Activated CD4-positive, alpha-beta T cell treated with anti-CD3 and anti-CD28 coated beads for 36 hours (primary cell): ENCODE results near the gene RHBDD3. TPM values are rescaled to one million over a fixed set of nuclear protein-coding genes. Genes with fewer than 3 reads are reported as not detected.

Experiments
- ATAC-seq: fragments of 200-7000 bp; cut with Tn5 transposase; one replicate; pipeline ENCODE4 v1.10.0; 2021; ENCODE audit warnings: mild to moderate bottlenecking, moderate library complexity
- CTCF ChIA-PET: fragments of 350-600 bp; sonication (Branson Sonifier 250); formaldehyde crosslinking; loops from one replicate; lab custom pipeline; 2021; ENCODE audit warnings: antibody characterized with exemption; lab: Charles Lee
- POLR2A ChIA-PET: fragments of 350-600 bp; sonication (Branson Sonifier 250); formaldehyde crosslinking; loops from one replicate; lab custom pipeline; 2021; ENCODE audit warnings: antibody characterized with exemption, inconsistent platforms; lab: Charles Lee
- DNase-seq: peaks from one replicate; pipeline ENCODE4 v3.0.0-alpha.2; 2020
- H3K27ac Mint-ChIP-seq: one replicate; pipeline ENCODE4 v1.8.0; 2021; ENCODE audit warnings: mixed read lengths
- H3K27me3 Mint-ChIP-seq: one replicate; pipeline ENCODE4 v1.8.0; 2021; ENCODE audit warnings: mixed read lengths
- H3K36me3 Mint-ChIP-seq: one replicate; pipeline ENCODE4 v1.8.0; 2021; ENCODE audit warnings: low read depth, mixed read lengths
- H3K4me1 Mint-ChIP-seq: one replicate; pipeline ENCODE4 v1.8.0; 2021; ENCODE audit warnings: mixed read lengths
- H3K4me3 Mint-ChIP-seq: one replicate; pipeline ENCODE4 v1.8.0; 2021; ENCODE audit warnings: mild to moderate bottlenecking, moderate library complexity, mixed read lengths
- H3K9me3 Mint-ChIP-seq: one replicate; pipeline ENCODE4 v1.8.0; 2021; ENCODE audit warnings: low read depth, mixed read lengths
- intact Hi-C, 2 experiments: fragments of 100-400 bp; cut with DNase I in 1 of 2; cut with micrococcal nuclease in 1 of 2; formaldehyde crosslinking; loops; one replicate each; pipeline versions ENCODE4 v1.14.2 to v1.15.1; 2022 to 2024; cut with DNase I, micrococcal nuclease
- total RNA-seq, 2 experiments: library from RNA; stranded (reverse); gene quantifications; one replicate each; pipeline ENCODE4 v1.2.3, GENCODE V29; 2021

Gene RHBDD3
- total RNA-seq, 2 experiments from 2014 or later, result 23.2 to 25.3 TPM

GRCh38 chr22:29215012-29215860 is 52.5 kb downstream of the RHBDD3 start:
- H3K4me3 Mint-ChIP-seq, result no peak overlapping the region
- CTCF ChIA-PET, result no interaction called here

GRCh38 chr22:29214232-29214631 is 53.5 kb downstream of the RHBDD3 start:
- Mint-ChIP-seq H3K9me3 (no peaks in the 10 kb centered on the region), H3K4me1 (no peaks in the 10 kb centered on the region), H3K27ac (no peak overlapping the region), H3K36me3 (no peaks in the 10 kb centered on the region), H3K4me3 (no peak overlapping the region), H3K27me3 (no peaks in the 10 kb centered on the region)
- intact Hi-C loops, result no loop called here
- ChIA-PET CTCF (no interaction called here), POLR2A (no interaction called here)
- no peak for ATAC-seq
- DNase-seq, result no peak

More at GRCh38 chr22:29215012-29215860, 52.5 kb downstream of the RHBDD3 start:
- H3K9me3 Mint-ChIP-seq, result no peaks in the 10 kb centered on the region
- POLR2A ChIA-PET, result interaction anchor here (0.5 kb wide), 1 partner anchor 1398 kb away, joined by 4 read pairs; no protein-coding TSS in a partner anchor
- intact Hi-C loops, result no loop called here
- no peaks in the 10 kb centered on the region for H3K36me3 Mint-ChIP-seq
- ATAC-seq (no peak), DNase-seq (no peak)
- H3K27me3 Mint-ChIP-seq, result no peaks in the 10 kb centered on the region
- no peaks in the 10 kb centered on the region for H3K4me1 Mint-ChIP-seq
- no peak overlapping the region for H3K27ac Mint-ChIP-seq

GRCh38 chr22:29213493-29213892 is 54.3 kb downstream of the RHBDD3 start:
- Mint-ChIP-seq H3K27ac (no peak overlapping the region), H3K4me1 (no peaks in the 10 kb centered on the region), H3K4me3 (no peak overlapping the region), H3K36me3 (no peaks in the 10 kb centered on the region), H3K27me3 (no peaks in the 10 kb centered on the region), H3K9me3 (no peaks in the 10 kb centered on the region)
- CTCF ChIA-PET, result no interaction called here
- POLR2A ChIA-PET, result no interaction called here
- ATAC-seq (no peak), DNase-seq (no peak)
- intact Hi-C loops, result no loop called here

GRCh38 chr22:29212743-29213142 is 55.0 kb downstream of the RHBDD3 start:
- Mint-ChIP-seq H3K36me3 (no peaks in the 10 kb centered on the region), H3K9me3 (no peaks in the 10 kb centered on the region), H3K27me3 (peaks cover 3% of the 10 kb centered on the region), H3K27ac (no peak overlapping the region), H3K4me1 (no peaks in the 10 kb centered on the region), H3K4me3 (no peak overlapping the region)
- no peak for DNase-seq
- intact Hi-C loops, result no loop called here
- ChIA-PET POLR2A (interaction anchor here (0.6 kb wide), 1 partner anchor 333 kb away, joined by 3 read pairs; no protein-coding TSS in a partner anchor), CTCF (interaction anchor here (0.5 kb wide), 1 partner anchor 9 kb away, joined by 3 read pairs; no protein-coding TSS in a partner anchor)
- ATAC-seq, result no peak

- peaks cover under 1% of the 10 kb centered on the region for H3K4me1 Mint-ChIP-seq
Observed at GRCh38 chr22:29211466-29211865, 56.3 kb downstream of the RHBDD3 start.

GRCh38 chr22:29211066-29211465 is 56.7 kb downstream of the RHBDD3 start:
- CTCF ChIA-PET, result interaction anchor here (1.1 kb wide), 1 partner anchor 34 kb away, joined by 3 read pairs; no protein-coding TSS in a partner anchor
- H3K4me3 Mint-ChIP-seq, result no peak overlapping the region
- intact Hi-C loops, result no loop called here
- no peaks in the 10 kb centered on the region for H3K9me3 Mint-ChIP-seq
- POLR2A ChIA-PET, result no interaction called here
- H3K36me3 Mint-ChIP-seq, result no peaks in the 10 kb centered on the region
- DNase-seq, result no peak
- H3K27ac Mint-ChIP-seq, result no peak overlapping the region
- H3K27me3 Mint-ChIP-seq, result peaks cover 14% of the 10 kb centered on the region
- no peak for ATAC-seq
- peaks cover 2% of the 10 kb centered on the region for H3K4me1 Mint-ChIP-seq

More at GRCh38 chr22:29211466-29211865, 56.3 kb downstream of the RHBDD3 start:
- ATAC-seq, result no peak
- intact Hi-C loops, result no loop called here
- H3K27me3 Mint-ChIP-seq, result peaks cover 11% of the 10 kb centered on the region
- DNase-seq, result no peak
- CTCF ChIA-PET, result no interaction called here
- no peak overlapping the region for H3K27ac Mint-ChIP-seq
- H3K9me3 Mint-ChIP-seq, result no peaks in the 10 kb centered on the region
- POLR2A ChIA-PET, result interaction anchor here (0.7 kb wide), 1 partner anchor 32 kb away, joined by 4 read pairs; no protein-coding TSS in a partner anchor
- no peak overlapping the region for H3K4me3 Mint-ChIP-seq
- H3K36me3 Mint-ChIP-seq, result no peaks in the 10 kb centered on the region

Other genes with a start within 250 kb of the RHBDD3 start
- gene C22orf31, start 206.2 kb downstream of the RHBDD3 start, total RNA-seq, result not detected
- gene KREMEN1, start 194.9 kb downstream of the RHBDD3 start, total RNA-seq, result under 1 TPM; 0.11 to 0.30 TPM
- not detected for gene EMID1, start 62.1 kb downstream of the RHBDD3 start, total RNA-seq
- gene EWSR1, start 287 bp upstream of the RHBDD3 start, total RNA-seq, result 100 to 1,000 TPM; 326 to 567 TPM
- gene GAS2L1, start 38.7 kb upstream of the RHBDD3 start, total RNA-seq, result under 1 TPM; 0.84 to 0.98 TPM
- under 1 TPM in 1 of 2 experiments, not detected in 1; 0.35 TPM for gene RASL10A, start 47.7 kb upstream of the RHBDD3 start, total RNA-seq
- 10 to 100 TPM; 56.6 to 59.9 TPM for gene AP1B1, start 120.6 kb upstream of the RHBDD3 start, total RNA-seq
- not detected for gene RFPL1, start 170.6 kb upstream of the RHBDD3 start, total RNA-seq
- gene NEFH, start 212.2 kb upstream of the RHBDD3 start, total RNA-seq, result 1 to 10 TPM; 2.1 to 2.7 TPM